HepG2 (cell line): ENCODE data around the gene AKAP9. TPM values are rescaled to one million over a fixed set of nuclear protein-coding genes. Genes with fewer than 3 reads are reported as not detected.

ENCODE experiments used
- AHR ChIP-seq: IDR thresholded peaks from 2 replicates; pipeline ENCODE4 v1.6.1; 2018; ENCODE audit warnings: missing genetic modification reagents, missing compliant biosample characterization
- ARNT ChIP-seq: fragments of 450-650 bp; IDR thresholded peaks from 2 replicates; pipeline ENCODE4 v1.6.1; 2017
- FOXO1 ChIP-seq: sonication (generic); formaldehyde crosslinking; IDR thresholded peaks from 2 replicates; pipeline ENCODE4 v1.4.0; 2020; ENCODE audit warnings: missing genetic modification reagents
- HNRNPL ChIP-seq: fragments of 200-400 bp; formaldehyde crosslinking; IDR thresholded peaks from 2 replicates; pipeline ENCODE4 v1.6.1; 2017; ENCODE audit warnings: mild to moderate bottlenecking, low read depth, low read length
- PBX2 ChIP-seq: IDR thresholded peaks from 2 replicates; pipeline ENCODE4 v1.6.1; 2016; ENCODE audit warnings: control low read depth
- POLR2AphosphoS5 ChIP-seq: IDR thresholded peaks from 2 replicates; pipeline ENCODE4 v1.6.1; 2012; ENCODE audit warnings: low read depth, low read length
- RFXANK ChIP-seq: IDR thresholded peaks from 2 replicates; pipeline ENCODE4 v1.6.1; 2016
- TBX3 ChIP-seq: fragments of 450-650 bp; IDR thresholded peaks from 2 replicates; pipeline ENCODE4 v1.6.1; 2017; ENCODE audit warnings: antibody characterized with exemption, mild to moderate bottlenecking, inconsistent platforms, borderline replicate concordance
- TFDP2 ChIP-seq: sonication (generic); formaldehyde crosslinking; IDR thresholded peaks from 2 replicates; pipeline ENCODE4 v1.4.0; 2020; ENCODE audit warnings: missing genetic modification reagents
- TGIF2 ChIP-seq: IDR thresholded peaks from 2 replicates; pipeline ENCODE4 v1.6.1; 2016; ENCODE audit warnings: control low read depth, missing compliant biosample characterization
- YEATS4 ChIP-seq: sonication (generic); formaldehyde crosslinking; IDR thresholded peaks from 2 replicates; pipeline ENCODE4 v1.4.0; 2020; ENCODE audit warnings: missing genetic modification reagents, borderline replicate concordance
- ZBTB20 ChIP-seq: sonication (generic); formaldehyde crosslinking; IDR thresholded peaks from 2 replicates; pipeline ENCODE4 v1.8.1; 2023; ENCODE audit warnings: missing genetic modification reagents, low read depth, mild to moderate bottlenecking, borderline replicate concordance
- ZBTB3 ChIP-seq: sonication (generic); formaldehyde crosslinking; IDR thresholded peaks from 2 replicates; pipeline ENCODE4 v1.4.0; 2020; ENCODE audit warnings: low read depth, mild to moderate bottlenecking, moderate library complexity, missing genetic modification reagents, borderline replicate concordance
- ZKSCAN5 ChIP-seq: sonication (generic); formaldehyde crosslinking; IDR thresholded peaks from 2 replicates; pipeline ENCODE4 v1.5.1; 2020; ENCODE audit warnings: mild to moderate bottlenecking, missing genetic modification reagents
- ZNF331 ChIP-seq: sonication (generic); formaldehyde crosslinking; IDR thresholded peaks from 2 replicates; pipeline ENCODE4 v1.4.0; 2020; ENCODE audit warnings: missing genetic modification reagents
- ZNF33B ChIP-seq: sonication (generic); formaldehyde crosslinking; IDR thresholded peaks from 2 replicates; pipeline ENCODE4 v1.5.1; 2020; ENCODE audit warnings: mild to moderate bottlenecking, missing genetic modification reagents
- ZNF432 ChIP-seq: sonication (generic); formaldehyde crosslinking; IDR thresholded peaks from 2 replicates; pipeline ENCODE4 v1.5.0; 2020; ENCODE audit warnings: missing genetic modification reagents, mild to moderate bottlenecking, borderline replicate concordance
- ZNF549 ChIP-seq: sonication (generic); formaldehyde crosslinking; IDR thresholded peaks from 2 replicates; pipeline ENCODE4 v1.5.0; 2020; ENCODE audit warnings: missing genetic modification reagents
- ZNF577 ChIP-seq: sonication (generic); formaldehyde crosslinking; IDR thresholded peaks from 2 replicates; pipeline ENCODE4 v1.4.0; 2020; ENCODE audit warnings: mild to moderate bottlenecking, low read depth, missing genetic modification reagents, borderline replicate concordance
- ZNF883 ChIP-seq: sonication (generic); formaldehyde crosslinking; IDR thresholded peaks from 2 replicates; pipeline ENCODE4 v1.5.1; 2020; ENCODE audit warnings: mild to moderate bottlenecking, missing genetic modification reagents; ENCODE audit errors: not compliant biosample characterization
- polyA plus RNA-seq, 8 experiments: library from polyadenylated mRNA; depleted of rRNA in 3 of 8; stranded (reverse) in 7 of 8; unstranded in 1 of 8; fragments of >200 nt; fragmentation: Illumina TruSeq in 4 of 8; extraction: Trizol in 4 of 8; gene quantifications; 2 replicates each; pipeline versions ENCODE4 v1.2.1 to v1.2.3, GENCODE V29; 2011 to 2016; ENCODE audit warnings: low read depth in 4 of 8, missing spikeins in 1 of 8, mixed read lengths in 1 of 8; ENCODE audit not compliant: insufficient read depth in 1 of 8
- total RNA-seq, 5 experiments: library from RNA; depleted of rRNA; stranded (reverse); fragments of >200 nt; fragmentation: Illumina TruSeq; extraction: Trizol; gene quantifications; 2 replicates each; pipeline ENCODE4 v1.2.3, GENCODE V29; 2016; ENCODE audit warnings: low read depth in 1 of 5
- TF ChIP-seq, protein P1 (sequence below): sonication (generic); formaldehyde crosslinking; IDR thresholded peaks from 2 replicates; pipeline ENCODE4 v1.5.1; 2020; ENCODE audit warnings: mild to moderate bottlenecking, missing genetic modification reagents, moderate library complexity
- TF ChIP-seq, protein P2 (sequence below): IDR thresholded peaks from 2 replicates; pipeline ENCODE4 v1.6.1; 2016; ENCODE audit warnings: low read depth, missing genetic modification reagents, missing compliant biosample characterization

Gene AKAP9
- total and polyA plus RNA-seq, 2 of the 13 experiments (the other 11 are each of a cell fraction or from before 2014, with no cell fraction given), result 27.6 to 33.1 TPM

GRCh38 chr7:92042056-92042737 lies 101.5 kb downstream of the AKAP9 start (continued):
- TF ChIP-seq ZKSCAN5 (CRISPR knock-in tag), result no peak
- TF ChIP-seq PBX2, result no peak
- peak; percentile 65; the same call in 1 of the 2 replicates for TF ChIP-seq ZBTB20 (CRISPR knock-in tag)
- peak; percentile 90 for TF ChIP-seq FOXO1 (CRISPR knock-in tag)
- no peak for TF ChIP-seq ARNT
- no peak for TF ChIP-seq HNRNPL
- no peak for TF ChIP-seq TFDP2 (CRISPR knock-in tag)
- TF ChIP-seq TGIF2 (CRISPR knock-in tag), result 0 out of 2 replicates have a peak, but pooled peaks have one; percentile 16
- TF ChIP-seq, protein P1, sequence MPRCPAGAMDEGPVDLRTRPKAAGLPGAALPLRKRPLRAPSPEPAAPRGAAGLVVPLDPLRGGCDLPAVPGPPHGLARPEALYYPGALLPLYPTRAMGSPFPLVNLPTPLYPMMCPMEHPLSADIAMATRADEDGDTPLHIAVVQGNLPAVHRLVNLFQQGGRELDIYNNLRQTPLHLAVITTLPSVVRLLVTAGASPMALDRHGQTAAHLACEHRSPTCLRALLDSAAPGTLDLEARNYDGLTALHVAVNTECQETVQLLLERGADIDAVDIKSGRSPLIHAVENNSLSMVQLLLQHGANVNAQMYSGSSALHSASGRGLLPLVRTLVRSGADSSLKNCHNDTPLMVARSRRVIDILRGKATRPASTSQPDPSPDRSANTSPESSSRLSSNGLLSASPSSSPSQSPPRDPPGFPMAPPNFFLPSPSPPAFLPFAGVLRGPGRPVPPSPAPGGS (CRISPR knock-in tag), result no peak
- peak; percentile 44; the same call in 1 of the 2 replicates for TF ChIP-seq TBX3
- TF ChIP-seq ZNF883 (CRISPR knock-in tag), result no peak
- peak; percentile 35; the same call in 1 of the 2 replicates for TF ChIP-seq YEATS4 (CRISPR knock-in tag)
- no peak for TF ChIP-seq ZNF549 (CRISPR knock-in tag)
- TF ChIP-seq, protein P2, sequence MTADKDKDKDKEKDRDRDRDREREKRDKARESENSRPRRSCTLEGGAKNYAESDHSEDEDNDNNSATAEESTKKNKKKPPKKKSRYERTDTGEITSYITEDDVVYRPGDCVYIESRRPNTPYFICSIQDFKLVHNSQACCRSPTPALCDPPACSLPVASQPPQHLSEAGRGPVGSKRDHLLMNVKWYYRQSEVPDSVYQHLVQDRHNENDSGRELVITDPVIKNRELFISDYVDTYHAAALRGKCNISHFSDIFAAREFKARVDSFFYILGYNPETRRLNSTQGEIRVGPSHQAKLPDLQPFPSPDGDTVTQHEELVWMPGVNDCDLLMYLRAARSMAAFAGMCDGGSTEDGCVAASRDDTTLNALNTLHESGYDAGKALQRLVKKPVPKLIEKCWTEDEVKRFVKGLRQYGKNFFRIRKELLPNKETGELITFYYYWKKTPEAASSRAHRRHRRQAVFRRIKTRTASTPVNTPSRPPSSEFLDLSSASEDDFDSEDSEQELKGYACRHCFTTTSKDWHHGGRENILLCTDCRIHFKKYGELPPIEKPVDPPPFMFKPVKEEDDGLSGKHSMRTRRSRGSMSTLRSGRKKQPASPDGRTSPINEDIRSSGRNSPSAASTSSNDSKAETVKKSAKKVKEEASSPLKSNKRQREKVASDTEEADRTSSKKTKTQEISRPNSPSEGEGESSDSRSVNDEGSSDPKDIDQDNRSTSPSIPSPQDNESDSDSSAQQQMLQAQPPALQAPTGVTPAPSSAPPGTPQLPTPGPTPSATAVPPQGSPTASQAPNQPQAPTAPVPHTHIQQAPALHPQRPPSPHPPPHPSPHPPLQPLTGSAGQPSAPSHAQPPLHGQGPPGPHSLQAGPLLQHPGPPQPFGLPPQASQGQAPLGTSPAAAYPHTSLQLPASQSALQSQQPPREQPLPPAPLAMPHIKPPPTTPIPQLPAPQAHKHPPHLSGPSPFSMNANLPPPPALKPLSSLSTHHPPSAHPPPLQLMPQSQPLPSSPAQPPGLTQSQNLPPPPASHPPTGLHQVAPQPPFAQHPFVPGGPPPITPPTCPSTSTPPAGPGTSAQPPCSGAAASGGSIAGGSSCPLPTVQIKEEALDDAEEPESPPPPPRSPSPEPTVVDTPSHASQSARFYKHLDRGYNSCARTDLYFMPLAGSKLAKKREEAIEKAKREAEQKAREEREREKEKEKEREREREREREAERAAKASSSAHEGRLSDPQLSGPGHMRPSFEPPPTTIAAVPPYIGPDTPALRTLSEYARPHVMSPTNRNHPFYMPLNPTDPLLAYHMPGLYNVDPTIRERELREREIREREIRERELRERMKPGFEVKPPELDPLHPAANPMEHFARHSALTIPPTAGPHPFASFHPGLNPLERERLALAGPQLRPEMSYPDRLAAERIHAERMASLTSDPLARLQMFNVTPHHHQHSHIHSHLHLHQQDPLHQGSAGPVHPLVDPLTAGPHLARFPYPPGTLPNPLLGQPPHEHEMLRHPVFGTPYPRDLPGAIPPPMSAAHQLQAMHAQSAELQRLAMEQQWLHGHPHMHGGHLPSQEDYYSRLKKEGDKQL (CRISPR knock-in tag), result 0 out of 2 replicates have a peak, but pooled peaks have one; percentile 37
- no peak for TF ChIP-seq AHR
- no peak for TF ChIP-seq ZNF33B (CRISPR knock-in tag)
- TF ChIP-seq ZBTB3, result no peak
- no peak; the same call in 1 of the 2 replicates for TF ChIP-seq POLR2AphosphoS5
- no peak for TF ChIP-seq RFXANK (CRISPR knock-in tag)
- no peak for TF ChIP-seq ZNF577 (CRISPR knock-in tag)
- TF ChIP-seq ZNF331 (CRISPR knock-in tag), result peak; percentile 90
- TF ChIP-seq ZNF432 (CRISPR knock-in tag), result no peak
